Measurements from ENCODE around the gene DUOXA2.

GRCh38 chr15:45112143-45112590 is 2.0 kb upstream of the DUOXA2 start:
- no peak for TF ChIP-seq POLR2A (IDR thresholded peaks at IDR 0.05)
- TF ChIP-seq, protein P1, sequence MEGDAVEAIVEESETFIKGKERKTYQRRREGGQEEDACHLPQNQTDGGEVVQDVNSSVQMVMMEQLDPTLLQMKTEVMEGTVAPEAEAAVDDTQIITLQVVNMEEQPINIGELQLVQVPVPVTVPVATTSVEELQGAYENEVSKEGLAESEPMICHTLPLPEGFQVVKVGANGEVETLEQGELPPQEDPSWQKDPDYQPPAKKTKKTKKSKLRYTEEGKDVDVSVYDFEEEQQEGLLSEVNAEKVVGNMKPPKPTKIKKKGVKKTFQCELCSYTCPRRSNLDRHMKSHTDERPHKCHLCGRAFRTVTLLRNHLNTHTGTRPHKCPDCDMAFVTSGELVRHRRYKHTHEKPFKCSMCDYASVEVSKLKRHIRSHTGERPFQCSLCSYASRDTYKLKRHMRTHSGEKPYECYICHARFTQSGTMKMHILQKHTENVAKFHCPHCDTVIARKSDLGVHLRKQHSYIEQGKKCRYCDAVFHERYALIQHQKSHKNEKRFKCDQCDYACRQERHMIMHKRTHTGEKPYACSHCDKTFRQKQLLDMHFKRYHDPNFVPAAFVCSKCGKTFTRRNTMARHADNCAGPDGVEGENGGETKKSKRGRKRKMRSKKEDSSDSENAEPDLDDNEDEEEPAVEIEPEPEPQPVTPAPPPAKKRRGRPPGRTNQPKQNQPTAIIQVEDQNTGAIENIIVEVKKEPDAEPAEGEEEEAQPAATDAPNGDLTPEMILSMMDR (IDR thresholded peaks at IDR 0.05) = no peak

Data from thyroid gland (tissue), 4 donors.